Stimulated activated CD4-positive, alpha-beta T cell treated with anti-CD3 and anti-CD28 coated beads, Interleukin-1b, Interleukin-23, amount 100 ng/mL, for 48 hours (primary cell): Measurements from ENCODE around the gene NHS.

Experiments used
- DNase-seq: peaks from one replicate; pipeline ENCODE4 v3.0.0-alpha.2; 2020

Gene NHS

DNA sequence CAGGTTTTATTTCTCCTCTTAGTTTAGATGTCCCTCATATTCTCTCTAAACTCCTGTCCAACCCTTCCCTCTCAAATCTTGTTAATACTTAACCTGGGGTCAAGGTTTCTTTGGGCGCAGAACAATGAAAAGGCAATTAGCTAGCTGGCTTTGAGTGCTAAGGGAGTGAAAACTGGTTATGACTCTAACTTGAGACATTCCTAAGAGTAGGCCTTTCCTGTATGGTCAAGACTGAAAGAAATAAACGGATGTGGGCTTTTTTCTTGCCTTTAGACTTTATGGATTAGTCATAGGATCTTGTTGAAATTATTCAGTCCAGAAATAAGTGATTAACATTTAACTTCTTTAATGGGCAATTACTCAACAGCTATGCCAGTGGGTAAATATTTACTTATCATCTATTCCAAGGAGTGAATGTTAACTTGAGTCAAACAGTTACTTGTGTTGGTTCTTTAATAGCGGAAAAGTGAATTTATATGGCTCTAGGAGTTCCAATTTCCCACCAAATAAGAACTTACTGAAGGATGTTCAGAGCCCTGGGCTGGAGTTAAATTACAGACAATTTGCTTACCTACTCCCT lies 220.5 kb downstream of the NHS start:
- DNase-seq, result no peak

DNA sequence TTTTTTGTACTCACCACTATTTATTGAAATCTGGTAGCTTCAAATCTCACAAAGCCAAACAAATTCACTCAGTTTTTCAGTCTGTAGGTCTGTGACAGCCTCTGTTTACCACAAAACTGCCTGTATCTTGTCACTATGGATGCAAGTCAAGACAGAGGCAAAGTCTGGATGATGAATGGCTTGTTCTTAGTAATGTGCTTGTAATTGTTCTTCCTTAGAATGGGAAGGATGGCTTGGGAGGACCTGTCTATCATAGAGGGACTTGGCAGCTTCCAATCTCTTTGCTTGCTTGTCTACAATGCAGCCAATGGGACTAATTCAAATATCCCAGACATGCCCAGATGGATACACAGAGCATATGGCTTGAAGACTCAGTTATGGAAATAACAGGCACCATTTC lies 221.1 kb downstream of the NHS start:
- DNase-seq, result no peak

DNA sequence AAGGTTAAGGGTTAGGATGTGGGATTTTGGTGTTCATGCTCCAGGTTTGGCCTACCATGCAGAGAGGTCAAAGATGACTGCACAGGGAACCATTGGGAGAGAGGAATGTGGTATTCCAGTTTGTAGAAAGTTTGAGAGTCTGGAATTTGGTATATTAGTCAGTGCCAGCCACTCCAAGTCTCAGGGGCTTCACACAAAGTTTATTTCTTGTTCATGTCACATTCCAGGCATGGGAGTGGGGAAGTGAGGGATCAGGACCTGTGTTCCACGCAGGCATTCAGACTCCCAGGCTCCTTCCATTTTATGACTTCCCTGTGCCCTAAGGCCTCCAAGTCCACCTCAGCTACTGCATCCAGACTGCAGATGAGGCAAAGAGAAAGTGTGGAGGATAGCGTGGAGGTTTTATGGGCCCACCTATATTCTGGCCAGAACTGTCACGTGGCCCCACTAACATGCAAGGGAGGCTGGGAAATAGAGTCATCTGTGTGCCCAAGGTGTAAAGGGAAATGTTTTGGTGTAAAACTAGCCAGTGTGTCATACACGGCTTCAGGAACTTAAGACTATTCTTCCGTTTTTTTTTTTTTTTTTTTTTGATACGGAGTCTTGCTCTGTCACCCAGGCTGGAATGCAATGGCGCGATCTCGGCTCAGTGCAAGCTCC lies 221.7 kb downstream of the NHS start:
- DNase-seq, result no peak

DNA sequence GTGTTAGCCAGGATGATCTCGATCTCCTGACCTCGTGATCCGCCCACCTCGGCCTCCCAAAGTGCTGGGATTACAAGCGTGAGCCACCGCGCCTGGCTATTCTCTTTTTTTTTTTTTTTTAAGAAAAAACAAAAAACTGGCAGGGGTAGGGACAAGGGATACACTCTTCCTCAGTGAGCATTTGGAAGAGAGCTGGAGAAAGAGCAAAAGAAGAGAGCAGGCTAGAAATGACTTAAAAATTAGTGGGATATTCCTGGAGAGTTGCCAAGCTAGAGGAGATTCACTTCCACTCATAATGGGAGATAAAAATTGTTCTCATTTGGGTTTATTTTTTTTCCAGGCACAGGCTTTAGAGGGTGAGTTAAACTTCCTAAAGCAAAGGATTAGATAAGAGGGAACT lies 222.3 kb downstream of the NHS start:
- DNase-seq, result no peak

DNA sequence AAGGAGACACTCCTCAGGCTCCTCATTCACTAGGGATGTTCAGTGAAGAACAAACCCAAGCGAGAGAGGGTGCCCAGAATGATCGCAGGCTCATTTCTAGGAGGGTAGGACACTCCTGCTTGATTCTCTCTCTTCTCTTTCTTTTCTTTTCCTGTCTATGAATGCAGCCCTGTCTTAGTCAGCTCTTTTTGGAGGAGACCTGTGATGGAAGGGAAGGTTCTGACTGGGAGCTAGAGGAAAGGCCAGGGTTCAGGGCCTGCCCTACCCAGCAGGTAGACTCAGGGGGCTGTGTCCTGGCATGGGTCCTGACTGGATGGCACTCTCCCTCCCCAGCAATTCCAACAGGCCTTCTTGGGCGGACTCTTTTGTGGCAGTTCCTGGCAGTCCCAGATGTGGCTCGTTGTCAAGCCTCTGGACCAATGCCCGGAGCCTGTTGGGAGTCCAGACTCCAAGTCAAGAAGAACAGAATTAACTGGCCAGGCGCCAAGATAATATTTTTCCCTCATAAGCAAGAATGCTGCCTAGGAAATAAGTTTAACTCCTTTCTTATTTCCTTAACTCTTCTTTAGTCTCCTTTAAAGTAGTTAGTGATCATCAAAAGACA lies 222.9 kb downstream of the NHS start:
- DNase-seq, result no peak

DNA sequence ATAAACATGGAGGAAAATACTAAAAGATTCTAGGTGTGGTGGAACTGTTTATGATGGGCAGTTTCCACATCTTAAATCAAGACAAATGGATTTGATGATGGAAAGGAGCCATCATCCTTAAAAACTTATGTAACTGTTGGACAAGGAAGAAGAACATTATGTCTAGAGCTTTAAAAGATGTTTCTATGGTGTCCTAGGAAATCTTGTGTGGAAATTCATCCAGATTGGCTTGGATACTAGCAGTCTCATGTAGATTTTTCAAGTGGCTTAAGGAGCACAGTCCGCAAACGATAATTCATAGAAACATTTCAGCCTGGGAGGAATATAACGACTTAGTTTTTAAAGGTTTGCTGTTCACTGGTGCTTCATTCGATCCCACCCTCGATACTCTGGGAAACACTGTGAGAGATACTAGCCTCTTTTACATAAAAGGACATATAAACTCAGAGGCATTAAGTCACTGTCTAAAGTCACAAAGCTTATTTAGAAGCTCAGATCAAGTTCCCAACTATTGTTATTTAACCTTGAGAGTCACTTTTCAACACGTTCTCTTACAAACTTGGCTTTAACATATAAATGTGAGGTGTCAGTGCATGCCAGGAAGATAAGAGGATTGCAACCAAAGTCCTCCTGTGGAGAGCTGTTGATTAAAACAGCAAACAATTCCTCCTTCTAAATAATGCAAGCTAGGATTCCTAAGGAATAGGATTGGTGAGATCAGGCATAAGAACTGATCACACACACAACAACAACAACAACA lies 226.6 kb downstream of the NHS start:
- DNase-seq, result no peak

DNA sequence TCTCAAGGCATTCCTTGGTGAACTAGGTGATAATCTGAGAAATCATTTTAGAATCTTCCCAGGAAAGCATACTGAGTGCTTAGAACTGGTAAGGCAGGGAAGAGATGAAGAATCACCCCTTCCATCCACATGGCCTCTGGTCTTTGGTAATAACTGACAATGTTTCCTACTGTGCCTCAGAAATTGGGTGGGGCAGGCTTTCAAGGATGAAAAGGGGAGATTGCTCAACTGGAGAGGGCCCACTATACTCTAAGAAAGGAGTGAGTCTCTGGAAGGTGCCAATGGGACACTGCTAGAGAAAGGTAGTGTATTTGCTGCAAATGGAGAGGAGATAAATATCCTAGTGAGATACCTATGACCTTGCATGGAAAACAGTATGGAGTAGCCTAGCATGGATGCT lies 227.2 kb downstream of the NHS start:
- no peak for DNase-seq

DNA sequence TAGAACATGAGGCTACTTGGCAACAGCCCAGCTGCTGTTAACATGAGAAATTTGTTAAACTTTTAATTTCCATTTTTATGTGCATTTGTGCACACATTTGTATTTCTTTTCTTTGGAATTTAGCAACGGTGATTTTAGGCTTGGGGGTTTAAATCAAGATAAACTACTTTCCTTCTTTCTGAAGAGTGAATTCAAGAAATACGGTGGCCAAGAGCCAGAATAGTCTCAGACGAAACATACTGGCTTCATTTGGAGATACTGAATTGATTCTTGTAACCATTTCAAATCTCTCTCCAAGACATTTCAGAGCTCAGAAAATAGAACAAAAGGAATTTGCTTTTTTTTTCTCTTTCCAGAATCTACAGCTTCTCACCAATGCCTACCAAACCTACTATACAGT lies 228.2 kb downstream of the NHS start:
- DNase-seq, result no peak

DNA sequence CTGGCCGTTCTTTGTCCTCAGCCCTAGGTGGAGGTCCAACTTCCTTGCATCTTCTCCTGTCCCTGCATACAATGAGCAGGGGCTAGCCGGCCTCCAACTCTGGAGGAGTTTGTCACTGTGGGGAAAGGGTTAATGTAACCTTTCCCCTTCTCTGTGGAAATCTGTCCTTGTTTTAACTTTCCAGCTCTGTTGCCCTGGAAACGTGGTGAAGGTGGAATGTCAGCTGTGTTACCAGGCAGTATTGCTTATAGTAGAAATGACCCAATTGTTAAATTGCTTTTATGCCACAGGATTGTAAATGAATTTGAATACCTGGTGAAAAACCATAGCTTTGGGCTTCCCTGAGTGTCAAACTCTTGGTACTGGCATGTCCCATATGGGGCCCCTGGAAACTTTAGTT lies 230.7 kb downstream of the NHS start:
- no peak for DNase-seq

DNA sequence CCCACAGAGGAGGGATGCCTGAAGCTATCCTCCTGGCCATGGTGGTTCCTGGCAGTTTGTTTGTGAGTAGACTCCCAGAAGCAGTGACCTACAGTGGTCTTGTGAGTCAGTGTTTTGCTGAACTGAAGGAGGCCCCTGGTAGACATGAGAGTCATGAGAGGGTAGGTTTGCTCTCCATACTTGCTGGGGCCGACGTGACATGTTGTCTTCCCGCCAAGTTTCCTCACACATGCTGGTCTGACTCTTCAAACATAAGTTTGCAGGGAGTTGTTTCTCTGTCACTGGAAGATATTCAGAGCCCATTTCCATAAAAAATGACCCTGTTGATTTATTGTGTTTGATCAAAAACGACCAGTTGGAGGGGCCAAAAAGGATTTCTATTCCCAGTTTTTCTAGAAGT lies 231.2 kb downstream of the NHS start:
- DNase-seq, result no peak

DNA sequence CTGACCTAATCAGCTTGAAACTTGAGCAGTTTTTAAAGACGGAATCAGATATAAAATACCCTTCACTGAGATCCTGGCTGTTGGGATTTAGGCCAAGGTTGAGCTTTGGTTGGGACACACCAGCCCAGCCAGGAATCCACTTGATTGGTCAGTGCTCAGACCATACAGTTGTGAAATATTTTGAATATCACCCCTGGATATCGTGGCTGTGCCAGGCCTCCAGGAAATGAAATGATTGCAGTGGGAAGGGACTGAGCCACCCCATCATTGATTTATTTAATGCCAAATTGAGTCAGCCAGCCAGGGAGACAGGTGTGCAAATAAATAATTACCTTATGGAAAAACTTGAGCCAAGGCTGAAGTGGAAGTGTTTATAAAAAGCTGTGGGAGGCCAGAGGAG lies 233.9 kb downstream of the NHS start:
- no peak for DNase-seq

DNA sequence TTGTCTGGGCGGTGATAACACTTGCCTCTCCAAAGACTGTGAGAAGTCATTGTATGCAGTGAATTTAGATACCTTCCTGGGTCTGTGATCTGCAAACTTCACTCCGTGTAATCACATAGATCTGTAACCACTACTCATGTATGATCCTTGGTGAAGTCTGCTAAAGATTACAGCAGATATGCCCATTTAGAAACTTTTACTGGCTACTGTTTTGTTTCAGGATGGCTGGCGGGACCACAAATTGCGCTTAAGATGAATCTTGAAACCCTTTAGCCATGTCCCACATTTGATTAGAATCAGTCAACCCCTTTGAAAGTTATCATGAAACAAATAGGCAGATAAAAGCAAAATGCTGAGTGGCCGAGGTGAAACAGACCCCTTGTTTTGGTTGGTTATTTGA lies 235.8 kb downstream of the NHS start:
- no peak for DNase-seq

DNA sequence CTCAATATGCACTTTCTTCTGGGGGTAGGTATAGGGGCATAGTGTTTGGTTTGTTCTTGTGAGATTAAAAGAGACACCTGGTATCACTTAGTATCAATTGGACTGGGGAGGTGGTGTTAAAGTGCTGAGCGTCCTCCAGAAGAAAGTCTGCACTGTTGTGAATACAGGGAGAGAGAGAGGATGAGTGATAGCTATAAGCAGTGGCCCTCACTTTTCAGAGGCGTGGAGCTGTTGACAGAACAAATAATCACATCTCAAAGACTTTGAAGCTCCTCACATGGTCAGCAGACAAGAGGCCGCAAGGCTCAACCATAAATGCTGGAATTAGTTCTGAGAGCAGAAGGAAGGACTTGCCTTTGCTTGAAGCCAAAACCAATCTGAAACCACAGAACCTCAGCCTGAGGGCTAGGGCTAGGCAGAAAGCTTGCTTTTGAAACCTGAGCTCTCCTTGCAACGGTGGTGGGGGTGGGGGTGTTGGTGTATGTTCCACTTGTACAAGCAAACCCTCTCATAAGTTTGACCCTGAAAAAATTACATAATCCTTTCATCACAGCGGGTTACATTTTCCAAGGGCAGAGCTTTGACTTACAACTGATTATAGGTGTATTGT lies 239.1 kb downstream of the NHS start:
- DNase-seq, result no peak

DNA sequence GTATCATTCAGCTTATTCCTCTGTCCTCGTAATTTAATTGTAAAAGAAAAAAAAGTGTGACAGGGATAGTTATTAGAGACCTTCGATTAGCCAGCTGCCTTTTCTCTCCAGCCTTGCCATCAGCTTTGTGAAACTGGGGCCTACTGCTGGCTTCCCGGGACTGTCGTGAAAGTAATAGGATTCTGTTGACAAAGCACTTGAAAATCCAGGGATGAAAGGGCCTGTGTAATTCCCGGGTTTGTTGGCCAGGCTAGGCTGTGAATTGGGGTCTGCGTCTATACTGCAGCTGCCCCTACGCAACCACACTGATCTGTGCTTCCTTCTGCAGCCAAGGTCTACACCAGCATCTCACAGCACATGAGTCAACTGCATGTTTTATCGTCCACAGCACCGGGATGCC lies 241.9 kb downstream of the NHS start:
- DNase-seq, result no peak

DNA sequence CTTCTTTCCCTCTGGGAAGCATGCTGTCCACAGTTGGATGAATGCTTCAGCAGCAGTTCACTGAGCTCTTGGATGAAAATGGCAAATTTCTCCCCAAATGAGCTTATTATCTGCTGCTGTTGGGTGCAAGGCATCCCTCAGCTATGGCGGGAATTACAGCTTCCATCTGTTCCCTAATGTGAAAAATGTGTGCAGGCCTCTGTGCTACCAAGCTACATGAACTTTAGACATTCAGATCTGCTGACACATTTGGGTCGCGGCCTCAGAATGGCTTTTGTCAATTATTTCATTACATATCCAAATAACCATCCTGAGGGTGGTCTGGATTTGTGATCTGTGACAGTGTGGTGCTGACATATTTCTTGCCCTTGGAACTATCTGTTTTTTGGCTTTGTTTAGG lies 242.8 kb downstream of the NHS start:
- DNase-seq, result no peak

DNA sequence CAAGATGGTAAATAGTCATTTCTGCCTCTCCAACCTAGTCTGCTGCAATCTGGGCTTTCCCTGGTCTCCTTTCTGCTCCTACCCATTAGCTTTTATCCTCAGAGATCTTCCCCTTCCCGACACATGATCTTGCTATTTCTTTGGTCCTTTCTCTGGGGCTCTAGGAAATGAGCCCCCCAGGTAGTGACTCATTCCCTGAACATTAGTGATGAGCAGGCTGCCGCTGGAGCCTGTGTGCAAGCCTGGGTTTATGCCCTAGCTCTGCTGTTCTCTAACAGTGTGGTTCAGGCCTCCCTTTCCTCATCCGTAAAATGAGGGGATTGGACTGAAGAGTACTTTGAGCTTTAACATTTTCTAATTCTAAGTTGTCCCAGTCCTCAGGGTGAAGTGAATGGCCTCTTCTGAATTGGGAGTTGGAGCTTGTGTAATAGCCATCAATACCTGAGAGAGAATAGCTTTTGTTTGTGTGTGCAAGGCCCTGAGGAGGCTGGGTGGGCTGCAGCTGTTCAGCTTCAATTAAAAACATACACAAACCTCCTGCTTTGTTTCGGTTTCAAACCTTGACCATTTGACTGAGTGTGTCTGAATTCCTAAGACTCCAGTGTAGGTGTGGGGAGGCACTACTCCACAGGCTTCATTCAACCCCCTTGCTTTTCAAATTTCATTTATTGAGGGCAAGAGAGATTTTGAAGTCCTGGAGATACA lies 246.7 kb downstream of the NHS start:
- no peak for DNase-seq

DNA sequence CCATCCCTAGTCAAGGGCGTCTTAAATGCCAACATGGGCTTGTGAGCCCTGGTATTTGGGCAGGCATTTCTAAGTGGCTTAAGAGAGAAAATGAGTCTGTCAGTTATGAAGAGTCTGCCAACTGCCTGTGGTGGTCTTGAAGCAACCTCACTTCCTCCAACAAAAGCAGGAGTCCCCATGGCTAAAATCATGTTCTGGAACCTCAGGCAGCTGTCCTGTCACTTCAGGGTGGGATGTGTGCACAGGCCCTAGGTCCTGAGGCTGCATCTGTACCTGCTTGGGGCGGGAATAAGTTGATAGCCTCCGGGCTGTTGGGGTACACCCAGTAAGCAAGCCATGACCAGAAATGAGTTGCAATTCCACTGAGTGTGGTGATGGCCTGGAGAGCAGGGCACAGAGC lies 247.3 kb downstream of the NHS start:
- DNase-seq, result no peak

DNA sequence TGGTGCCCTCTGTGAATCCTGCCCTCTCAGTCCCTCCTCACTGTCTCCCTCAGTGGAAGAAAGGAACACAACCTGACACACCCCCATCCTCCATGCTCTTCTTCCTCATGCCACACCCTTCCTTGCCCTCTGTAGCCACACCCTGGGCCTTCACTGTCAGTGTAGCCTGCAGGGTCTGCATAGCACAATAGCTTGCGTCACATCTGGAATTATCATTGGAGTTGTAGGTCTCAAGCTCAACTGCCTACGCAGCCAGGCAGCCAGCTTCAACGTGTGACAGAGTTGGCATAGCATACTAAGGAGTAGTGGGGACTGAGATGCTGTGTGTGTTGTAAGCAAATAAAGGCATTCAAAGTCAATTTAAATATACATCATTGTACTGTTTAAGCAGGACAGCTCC lies 248.8 kb downstream of the NHS start:
- no peak for DNase-seq

DNA sequence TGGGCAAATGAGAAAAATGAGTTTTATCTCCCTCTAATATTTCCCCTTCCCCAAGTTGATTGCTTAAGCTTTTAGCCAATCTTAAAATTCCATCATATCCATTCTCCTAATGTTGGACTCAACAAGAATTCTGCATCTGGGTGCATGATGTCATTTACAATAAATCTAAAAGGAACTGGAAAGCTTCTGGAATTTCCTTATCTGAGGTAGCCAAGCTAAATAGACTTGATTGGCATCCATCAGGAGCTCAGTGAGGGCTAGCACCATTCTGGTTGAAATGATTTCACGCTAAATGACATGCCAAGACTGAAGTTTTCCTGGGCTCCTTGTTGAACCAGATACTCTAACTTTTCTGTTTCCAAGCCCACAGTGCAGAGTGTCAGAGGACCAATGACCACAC lies 252.0 kb downstream of the NHS start:
- DNase-seq, result no peak

DNA sequence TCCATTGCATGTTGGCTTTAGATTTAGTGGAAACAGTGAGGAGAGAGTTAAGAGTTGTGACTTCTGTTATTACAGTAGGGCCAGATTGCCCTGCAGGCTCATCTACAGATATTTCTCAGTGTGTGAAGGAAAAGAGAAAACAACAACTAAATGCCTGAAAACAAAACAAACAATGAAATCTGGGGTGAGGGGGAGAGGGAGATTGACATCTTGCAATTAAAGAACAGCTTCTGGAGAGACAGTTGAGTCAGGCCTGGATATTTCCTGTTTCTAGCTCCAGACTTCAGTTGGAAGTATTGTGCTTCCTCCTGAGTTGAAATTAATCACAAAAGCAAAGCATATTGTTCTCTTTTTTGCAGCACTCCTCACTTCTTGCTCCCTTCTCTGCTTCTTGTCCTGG lies 254.0 kb downstream of the NHS start:
- no peak for DNase-seq

DNA sequence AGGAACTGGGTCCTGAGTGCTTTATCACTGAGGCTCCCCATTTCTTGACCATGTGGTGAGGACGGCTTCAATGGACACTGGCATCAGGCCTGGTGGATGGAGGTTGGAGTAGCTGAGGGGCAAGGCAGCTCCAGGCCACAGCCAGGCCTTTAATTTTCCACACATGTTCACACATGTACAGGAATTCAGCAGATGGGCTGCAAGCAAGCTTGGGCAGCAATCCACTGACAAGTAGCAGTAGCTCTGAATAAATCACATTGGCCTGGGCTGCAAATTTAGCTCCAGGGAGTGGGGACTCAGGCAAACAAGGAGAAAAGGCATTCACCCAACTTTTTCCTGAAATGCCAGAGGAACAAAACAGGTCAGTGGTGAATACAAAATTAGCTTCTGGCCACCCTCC lies 254.5 kb downstream of the NHS start:
- DNase-seq, result no peak

DNA sequence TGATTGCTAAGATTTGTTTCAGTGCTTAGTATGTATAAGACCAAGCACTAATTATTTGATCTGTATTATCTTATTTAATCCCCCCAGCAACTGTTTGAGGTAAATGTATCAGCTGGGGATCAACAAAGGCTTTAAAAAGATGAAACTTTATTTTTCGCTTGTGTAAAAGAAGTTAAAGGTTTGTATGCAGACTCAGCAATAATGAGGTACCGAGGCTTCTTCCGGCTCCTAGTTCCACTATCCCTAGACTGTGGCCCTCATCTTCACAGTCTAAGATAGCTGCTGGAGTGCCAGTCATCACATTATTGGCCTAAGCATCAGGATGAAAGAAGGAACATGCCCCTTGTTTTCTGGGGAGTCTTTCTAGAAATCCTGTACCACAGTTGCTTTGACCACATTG lies 256.6 kb downstream of the NHS start:
- DNase-seq, result no peak

DNA sequence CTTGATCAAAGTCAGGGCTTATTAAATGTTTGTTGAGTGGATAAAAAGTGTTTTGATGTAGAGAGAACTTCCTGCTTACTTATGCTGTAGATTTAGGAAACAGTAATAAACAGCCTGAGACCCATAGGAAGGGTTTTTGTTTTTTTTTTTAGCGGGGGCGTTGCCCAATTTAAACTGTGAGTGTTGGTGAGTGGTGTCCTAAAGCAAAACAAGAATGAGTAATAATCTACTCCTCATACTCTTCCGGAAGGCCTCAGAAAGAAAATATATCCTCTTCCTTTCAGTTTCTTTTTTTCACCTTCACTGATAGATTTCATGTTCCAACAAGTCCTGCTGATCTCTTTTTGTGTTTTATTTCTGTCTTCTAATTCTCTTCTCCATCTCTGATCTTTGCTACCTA lies 257.9 kb downstream of the NHS start:
- no peak for DNase-seq
